Right lobe of liver (tissue), 4 donors: ENCODE results near the gene LRRK2.

ENCODE experiments used
- POLR2A ChIP-seq: fragments of 450-650 bp; IDR thresholded peaks from one replicate; pipeline ENCODE4 v1.6.1; 2017; ENCODE audit warnings: antibody characterized with exemption, mild to moderate bottlenecking
- TF ChIP-seq, protein P1 (sequence below), 4 donors: fragments of 200-600 bp in 3 of 4; fragments of 450-650 bp in 1 of 4; IDR thresholded peaks; one replicate each; pipeline versions ENCODE4 v1.5.1 to v1.8.0; 2016 to 2022; ENCODE audit warnings: antibody characterized with exemption in 4 of 4, mild to moderate bottlenecking in 2 of 4
- donor health status: DM: no; HTN: no; CAD: no.
- donor health status: DM: no; HTN: no; CAD: no.
- donor health status: DM: no; HTN: yes; CAD: no.

DNA sequence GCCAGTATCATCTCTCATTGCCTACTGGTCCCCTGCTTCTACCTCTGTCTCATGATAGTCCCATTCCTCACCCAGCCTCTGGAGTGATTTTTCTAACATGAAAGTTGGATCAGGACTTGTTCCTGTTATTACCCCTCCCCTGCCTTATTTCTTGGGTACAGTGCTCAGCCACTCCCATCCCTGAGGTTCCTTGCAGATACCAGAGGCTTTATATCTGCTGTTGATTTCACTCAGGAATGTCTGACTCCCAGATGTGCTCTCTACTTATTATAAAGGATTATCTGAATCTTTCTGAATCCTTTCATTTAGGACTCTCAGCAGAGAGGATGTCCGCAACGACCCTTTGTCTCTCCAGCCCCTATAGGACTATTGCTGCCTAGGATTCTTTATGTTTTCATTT lies 111.2 kb downstream of the LRRK2 start:
- TF ChIP-seq, protein P1, sequence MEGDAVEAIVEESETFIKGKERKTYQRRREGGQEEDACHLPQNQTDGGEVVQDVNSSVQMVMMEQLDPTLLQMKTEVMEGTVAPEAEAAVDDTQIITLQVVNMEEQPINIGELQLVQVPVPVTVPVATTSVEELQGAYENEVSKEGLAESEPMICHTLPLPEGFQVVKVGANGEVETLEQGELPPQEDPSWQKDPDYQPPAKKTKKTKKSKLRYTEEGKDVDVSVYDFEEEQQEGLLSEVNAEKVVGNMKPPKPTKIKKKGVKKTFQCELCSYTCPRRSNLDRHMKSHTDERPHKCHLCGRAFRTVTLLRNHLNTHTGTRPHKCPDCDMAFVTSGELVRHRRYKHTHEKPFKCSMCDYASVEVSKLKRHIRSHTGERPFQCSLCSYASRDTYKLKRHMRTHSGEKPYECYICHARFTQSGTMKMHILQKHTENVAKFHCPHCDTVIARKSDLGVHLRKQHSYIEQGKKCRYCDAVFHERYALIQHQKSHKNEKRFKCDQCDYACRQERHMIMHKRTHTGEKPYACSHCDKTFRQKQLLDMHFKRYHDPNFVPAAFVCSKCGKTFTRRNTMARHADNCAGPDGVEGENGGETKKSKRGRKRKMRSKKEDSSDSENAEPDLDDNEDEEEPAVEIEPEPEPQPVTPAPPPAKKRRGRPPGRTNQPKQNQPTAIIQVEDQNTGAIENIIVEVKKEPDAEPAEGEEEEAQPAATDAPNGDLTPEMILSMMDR (IDR thresholded peaks at IDR 0.05) = no peak
- no peak for TF ChIP-seq POLR2A
